HG02642 (cell line): ENCODE results near the gene PDCD1.
"Not testable (repeated sequence)": the region's sequence is repeated elsewhere in the genome, so short reads cannot be mapped to it uniquely, and the experiment has no call there.

Experiments
- ATAC-seq: cut with Tn5 transposase; IDR thresholded peaks from one replicate; pipeline ENCODE4 v1.9.1; 2021; ENCODE audit warnings: mild to moderate bottlenecking; ENCODE audit not compliant: unreplicated experiment, poor library complexity

PDCD1 gene

GRCh38 chr2:241879326-241879725 is 20.6 kb upstream of the PDCD1 start:
- ATAC-seq, result no peak

GRCh38 chr2:241877989-241878970 is 19.6 kb upstream of the PDCD1 start:
- no peak for ATAC-seq

DNA sequence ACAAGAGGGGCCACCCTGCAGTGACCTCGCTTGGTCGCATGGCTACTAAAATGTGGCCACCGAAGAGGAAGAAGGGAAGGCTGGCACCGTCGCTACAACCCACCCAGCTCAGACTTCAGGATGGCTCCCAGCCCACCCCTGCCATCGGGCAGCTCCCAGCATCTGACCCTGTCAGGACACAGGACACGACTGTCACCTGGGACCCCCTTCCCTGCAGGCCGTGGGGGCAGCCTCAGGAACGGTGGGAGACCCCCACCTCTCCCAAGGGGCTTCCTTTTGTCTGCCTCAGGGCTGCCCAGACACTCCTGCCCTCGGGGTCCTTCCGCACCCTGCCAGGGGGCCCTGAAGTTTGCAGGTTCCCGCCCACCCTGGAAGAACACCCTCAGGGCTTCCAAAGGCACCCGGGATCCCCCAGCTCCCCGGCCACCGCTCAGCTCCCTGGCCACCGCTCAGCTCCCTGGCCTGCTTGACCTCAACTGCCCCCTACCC is 18.5 kb upstream of the PDCD1 start:
- ATAC-seq, result no peak

DNA sequence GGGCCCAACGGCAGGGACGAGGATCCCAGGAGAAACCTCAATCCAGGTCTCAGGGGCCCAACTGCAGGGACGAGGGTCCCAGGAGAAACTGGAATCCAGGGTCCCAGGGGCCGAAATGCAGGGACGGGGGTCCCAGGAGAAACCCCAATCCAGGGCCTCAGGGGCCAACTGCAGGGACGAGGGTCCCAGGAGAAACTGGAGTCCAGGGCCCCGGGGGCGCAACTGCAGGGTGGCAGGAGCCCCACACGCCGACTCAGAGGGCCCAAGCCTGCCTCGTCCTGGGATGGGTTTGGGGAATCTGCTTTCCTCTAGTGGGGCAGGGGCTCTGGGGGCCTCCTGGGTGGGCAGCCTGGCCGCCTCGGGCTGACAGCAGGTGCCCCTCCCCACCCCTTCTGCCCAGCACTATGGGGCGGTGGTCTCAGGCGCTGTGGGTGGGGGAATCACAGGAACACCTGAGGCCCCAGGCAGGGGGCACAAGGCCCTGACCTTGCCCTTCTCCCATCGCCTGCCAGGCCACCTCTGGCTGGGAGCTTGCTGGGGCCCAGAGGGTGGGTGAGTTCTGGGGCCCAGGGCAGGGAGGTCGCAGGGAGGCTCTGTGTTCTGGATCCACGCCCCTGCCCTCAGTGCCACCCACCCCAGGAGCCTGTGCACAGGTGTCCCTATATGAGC is 18.0 kb upstream of the PDCD1 start:
- no peak for ATAC-seq

GRCh38 chr2:241875754-241876527 is 17.2 kb upstream of the PDCD1 start:
- ATAC-seq, result not testable (repeated sequence)

GRCh38 chr2:241874277-241874925 is 15.7 kb upstream of the PDCD1 start:
- no peak for ATAC-seq

DNA sequence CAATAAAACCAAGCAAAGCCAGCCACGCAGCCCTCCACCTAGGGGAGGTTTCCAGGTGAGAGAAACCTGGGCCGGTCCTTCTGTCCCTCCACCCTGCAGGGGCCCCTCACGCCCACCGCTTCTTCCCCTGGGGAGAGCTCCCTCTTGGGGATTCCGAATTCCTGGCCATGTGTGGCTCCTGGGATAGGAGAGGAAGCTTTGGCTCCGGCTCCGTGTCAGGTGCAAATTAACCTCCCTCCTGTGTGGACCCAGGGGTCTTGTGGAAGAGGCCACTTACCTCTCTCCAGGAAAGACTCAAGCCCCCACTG is 15.1 kb upstream of the PDCD1 start:
- ATAC-seq, result no peak

GRCh38 chr2:241873081-241873802 is 14.5 kb upstream of the PDCD1 start:
- no peak for ATAC-seq

- no peak for ATAC-seq
These were observed 13.6 kb upstream of the PDCD1 start for GRCh38 chr2:241872313-241872642.

- no peak for ATAC-seq
These were observed 13.0 kb upstream of the PDCD1 start for GRCh38 chr2:241871538-241872312.

DNA sequence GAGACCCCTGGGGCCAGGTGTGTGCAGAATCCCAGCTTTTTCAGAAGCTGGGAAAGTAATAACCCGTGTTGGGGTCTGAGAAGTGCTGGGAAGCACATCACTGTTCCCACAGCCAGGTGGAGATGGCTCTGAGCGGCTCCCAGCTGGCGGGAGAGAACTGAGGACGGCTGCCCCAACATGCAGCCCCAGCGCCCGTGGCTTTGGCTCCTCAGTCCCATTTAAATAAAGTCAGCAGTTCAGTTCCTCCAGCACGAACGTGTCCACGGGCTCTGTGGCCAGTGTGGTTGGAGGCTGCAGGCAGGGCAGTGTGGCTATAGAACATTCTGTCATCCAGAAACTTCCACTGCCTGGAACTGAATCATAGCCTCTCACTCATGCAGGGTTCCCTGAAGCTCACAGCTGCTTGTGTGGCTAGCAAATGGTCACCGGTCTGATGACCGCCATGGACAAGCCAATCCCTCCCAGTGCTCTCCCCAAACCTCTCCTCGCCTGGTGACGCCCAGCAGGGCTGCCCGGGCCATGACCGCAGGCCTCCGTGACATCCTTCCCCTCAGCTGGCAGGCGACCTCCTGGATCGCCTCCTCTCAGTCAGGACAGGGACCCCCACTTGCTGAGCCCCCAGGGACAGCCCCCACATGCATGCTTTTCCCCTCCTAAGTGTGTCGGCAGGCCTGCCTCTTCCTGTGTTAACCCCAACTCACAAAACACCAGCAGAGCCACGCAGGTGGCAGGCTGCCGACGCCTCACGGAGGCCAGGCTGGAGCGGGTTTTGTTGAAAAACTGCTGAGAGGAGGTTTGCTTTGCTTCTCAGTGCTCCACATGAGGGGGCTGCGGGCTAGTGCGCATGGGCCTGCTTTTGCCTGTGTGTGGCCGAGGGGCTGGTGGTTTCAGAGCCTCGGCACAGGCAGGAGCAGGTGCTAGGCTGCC is 12.2 kb upstream of the PDCD1 start:
- no peak for ATAC-seq

GRCh38 chr2:241870081-241870541 is 11.4 kb upstream of the PDCD1 start:
- ATAC-seq, result no peak

DNA sequence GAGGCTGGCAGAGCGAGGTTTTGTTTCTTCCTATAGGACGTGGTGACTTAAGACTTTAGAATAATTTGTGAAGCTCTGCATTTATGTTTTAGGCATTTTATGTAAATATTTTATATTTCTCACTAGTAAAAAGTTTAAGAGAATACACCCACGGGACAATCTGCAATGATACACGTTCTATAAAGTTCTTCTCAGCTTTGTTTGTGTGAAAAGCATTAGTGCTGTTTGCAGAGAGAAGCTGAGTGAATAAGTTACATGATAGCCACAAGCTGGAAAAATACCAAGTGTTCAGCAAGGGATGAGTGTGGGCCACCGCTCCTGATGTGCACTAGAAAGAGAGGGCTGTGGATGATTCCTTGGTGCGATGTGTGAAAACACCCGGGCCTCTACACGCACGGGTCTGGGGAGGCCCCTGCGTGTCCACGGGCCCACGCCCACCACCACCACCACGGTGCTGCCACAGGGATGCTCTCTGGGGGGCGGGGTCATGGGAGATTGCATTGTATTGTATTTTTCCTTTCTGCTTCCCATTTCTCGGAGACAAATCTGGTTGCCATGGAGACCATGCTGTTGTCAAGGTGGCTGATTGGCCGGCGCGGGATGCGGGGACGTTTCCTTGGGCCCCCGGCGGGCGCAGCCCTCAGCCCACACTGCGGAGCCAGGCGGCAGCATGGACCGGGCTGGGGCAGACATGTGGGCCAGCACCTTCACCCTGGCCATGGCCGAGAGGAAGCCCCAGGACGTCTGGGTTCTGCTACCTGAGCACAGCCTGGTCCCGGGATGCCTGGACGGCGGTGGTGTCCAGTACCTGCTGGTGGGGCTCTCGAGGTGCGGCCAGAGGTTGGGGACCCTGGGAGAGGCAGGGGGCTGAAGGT is 10.6 kb upstream of the PDCD1 start, which contains the start of gene RTP5:
RTP5 (plus strand) TSS at position 643 of the 875 bp plus-strand sequence; CDS start at position 671, 28 bp downstream.
- no peak for ATAC-seq

DNA sequence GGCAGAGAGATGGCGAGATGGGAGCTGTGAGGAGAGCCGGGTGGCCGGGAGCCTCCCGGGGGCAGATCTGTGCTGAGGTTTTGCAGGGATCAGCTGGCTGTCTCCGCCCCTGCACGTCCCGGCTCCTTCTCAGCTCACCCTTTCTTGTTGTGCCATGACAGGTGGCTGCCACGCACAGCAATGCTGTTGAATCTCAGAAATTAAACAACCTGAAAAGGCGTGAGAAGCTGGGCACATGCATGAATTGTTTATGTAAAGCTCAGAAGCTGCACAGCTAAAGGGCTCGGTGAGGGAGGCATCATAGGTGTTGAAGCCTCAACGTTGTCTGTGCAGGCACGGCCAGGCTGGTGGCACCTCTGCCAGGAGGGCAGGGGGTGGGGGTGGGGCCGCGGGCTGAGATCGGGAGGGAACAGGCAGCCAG is 10.0 kb upstream of the PDCD1 start:
- no peak for ATAC-seq

DNA sequence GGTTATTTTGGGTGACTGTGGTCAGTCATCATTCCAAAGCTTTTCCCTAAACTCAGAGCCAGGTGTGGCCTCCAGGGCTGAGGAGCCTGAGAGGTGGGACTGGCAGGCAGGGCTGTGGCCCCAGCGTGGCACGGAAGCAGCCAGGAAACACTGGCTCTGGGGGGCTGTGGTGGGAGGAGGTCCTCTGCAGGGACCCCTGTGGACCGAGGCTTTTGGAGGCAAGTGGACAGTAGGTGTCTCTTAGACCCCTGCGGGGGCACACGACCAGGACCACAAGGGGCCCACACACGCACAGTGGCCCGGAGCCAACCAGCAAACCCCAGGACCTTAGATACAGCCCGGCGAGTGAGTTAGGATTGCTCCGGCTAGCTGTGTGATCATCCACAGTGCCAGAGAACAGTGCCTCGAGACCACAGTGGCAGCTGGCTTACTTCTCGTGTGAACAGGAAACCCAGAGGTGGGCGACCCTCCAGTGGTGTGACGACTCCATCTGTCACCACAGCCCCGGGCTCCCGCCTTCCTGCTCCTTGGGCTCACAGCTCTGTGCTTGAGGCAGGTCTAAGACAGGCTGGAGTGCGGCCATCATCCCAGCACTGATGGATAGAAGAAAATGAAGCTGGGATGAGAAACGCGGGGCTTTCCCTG is 9.2 kb upstream of the PDCD1 start:
- no peak for ATAC-seq
